Transverse colon (tissue), 4 donors: ENCODE results near the gene COMTD1.

Experiments used
- CTCF ChIP-seq, 5 experiments: fragments of 200-600 bp in 3 of 5; fragments of 450-650 bp in 2 of 5; sonication (generic) in 3 of 5; IDR thresholded peaks; 1 replicate in 2 of 5; 2 replicates in 3 of 5; pipeline ENCODE4 v1.5.1; 2016 to 2017; ENCODE audit warnings: antibody characterized with exemption in 5 of 5, inconsistent platforms in 3 of 5, mild to moderate bottlenecking in 2 of 5, moderate library complexity in 1 of 5
- EP300 ChIP-seq: sonication (generic); formaldehyde crosslinking; IDR thresholded peaks from one replicate; pipeline ENCODE4 v1.6.1; 2017; ENCODE audit warnings: antibody characterized with exemption, low read depth
- POLR2A ChIP-seq: fragments of 450-650 bp; IDR thresholded peaks from one replicate; pipeline ENCODE4 v1.6.1; 2016; ENCODE audit warnings: antibody characterized with exemption, mild to moderate bottlenecking, moderate library complexity
- POLR2AphosphoS5 ChIP-seq, 3 donors: sonication (generic); formaldehyde crosslinking; IDR thresholded peaks; one replicate each; pipeline ENCODE4 v1.6.1; 2016; ENCODE audit warnings: antibody characterized with exemption in 3 of 3

- TF ChIP-seq CTCF (IDR thresholded peaks at IDR 0.05) = peak; percentile 89 to 97 (median 93)
- no peak for TF ChIP-seq POLR2A
- TF ChIP-seq EP300 = no peak
- TF ChIP-seq POLR2AphosphoS5 (IDR thresholded peaks at IDR 0.05) = peak in 2 of 3 donors; percentile 47
Observed at GRCh38 chr10:75230600-75231038, 5.1 kb downstream of the COMTD1 start.
